GM10248 (cell line): ENCODE results near the gene MCM5.

Source experiments
- CTCF ChIA-PET: fragments of 300-600 bp; sonication (Branson Sonifier 250); formaldehyde crosslinking; extraction: SDS; loops from one replicate; lab custom pipeline; 2021; ENCODE audit warnings: antibody characterized with exemption; lab: Yijun Ruan, JAX
- POLR2A ChIA-PET: fragments of 350-650 bp; sonication (Branson Sonifier 250); formaldehyde crosslinking; extraction: SDS; loops from one replicate; lab custom pipeline; 2020; ENCODE audit warnings: antibody characterized with exemption; lab: Yijun Ruan, JAX
- DNase-seq: peaks from one replicate; pipeline ENCODE4 v3.0.0; 2012; ENCODE audit errors: extremely low spot score
- CTCF ChIP-seq: IDR thresholded peaks from 2 replicates; pipeline ENCODE4 v1.5.1; 2012; ENCODE audit warnings: mild to moderate bottlenecking, low read depth; ENCODE audit errors: extremely low read depth, missing control alignments, control extremely low read depth

Gene MCM5

DNA sequence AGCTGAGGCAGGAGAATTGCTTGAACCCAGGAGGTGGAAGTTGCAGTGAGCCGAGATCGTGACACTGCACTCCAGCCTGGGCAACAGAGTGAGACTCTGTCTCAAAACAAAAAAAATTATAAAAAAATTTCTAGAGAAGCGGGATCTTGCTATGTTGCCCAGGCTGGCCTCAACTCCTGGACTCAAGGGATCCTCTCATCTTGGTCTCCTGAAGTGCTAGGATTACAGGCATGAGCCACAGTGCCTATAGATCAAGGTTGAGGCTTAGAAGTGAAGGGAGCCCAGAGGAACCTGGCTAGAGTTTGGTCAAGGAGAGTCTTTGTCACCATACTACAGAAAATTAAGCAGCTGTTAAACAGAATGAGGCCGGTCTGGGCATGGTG lies 1.4 kb upstream of the MCM5 start:
- TF ChIP-seq CTCF = no peak
- ChIA-PET POLR2A (no interaction called here), CTCF (interaction anchor here (0.8 to 2.1 kb wide), 3 partner anchors 12 to 48 kb away, joined by 3 to 9 read pairs (median 3); no protein-coding TSS in a partner anchor)
- no peak for DNase-seq

DNA sequence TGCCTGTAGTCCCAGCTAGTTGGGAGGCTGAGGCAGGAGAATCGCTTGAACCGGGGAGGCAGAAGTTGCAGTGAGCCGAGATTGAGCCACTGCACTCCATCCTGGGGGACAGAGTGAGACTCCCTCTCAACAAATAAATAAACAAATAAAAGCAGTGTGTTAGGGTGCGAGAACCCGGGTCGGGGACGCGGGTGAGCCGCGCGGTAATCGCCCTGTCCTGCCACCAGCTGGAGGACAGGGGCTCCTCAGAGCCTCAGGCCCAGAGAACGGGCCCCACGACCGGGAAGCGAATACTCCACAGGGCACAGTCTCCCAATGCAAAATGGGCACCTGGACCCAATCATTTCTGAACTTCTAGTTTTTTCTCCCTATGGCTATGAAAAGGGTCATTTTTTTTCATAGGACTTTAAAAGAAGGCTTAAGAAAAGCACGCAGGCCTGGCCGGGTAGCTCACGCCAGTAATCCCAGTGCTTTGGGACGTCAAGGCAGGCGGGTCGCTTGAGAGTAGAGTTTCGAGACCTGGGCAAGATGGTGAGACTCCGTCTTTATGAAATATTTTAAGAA lies 744 bp upstream of the MCM5 start:
- POLR2A ChIA-PET = no interaction called here
- no peak for DNase-seq
- TF ChIP-seq CTCF = no peak
- CTCF ChIA-PET = interaction anchor here (0.8 kb wide), 1 partner anchor 48 kb away, joined by 3 read pairs; no protein-coding TSS in a partner anchor

DNA sequence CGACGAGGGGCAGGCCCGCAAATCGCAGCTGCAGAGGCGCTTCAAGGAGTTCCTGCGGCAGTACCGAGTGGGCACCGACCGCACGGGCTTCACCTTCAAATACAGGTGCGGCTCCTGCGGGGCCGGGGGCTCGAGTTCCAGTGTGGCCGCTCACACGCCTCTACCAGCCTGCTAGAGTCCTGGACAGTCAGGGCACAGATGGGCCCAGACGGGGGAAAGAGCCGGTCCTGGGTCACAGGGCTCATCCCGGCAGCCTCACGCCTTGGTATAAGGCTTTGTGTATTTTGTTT lies 506 bp downstream of the MCM5 start:
- ChIA-PET CTCF (no interaction called here), POLR2A (no interaction called here)
- no peak for DNase-seq
- no peak for TF ChIP-seq CTCF

GRCh38 chr22:35401863-35402262 lies 1.9 kb downstream of the MCM5 start:
- ChIA-PET POLR2A (no interaction called here), CTCF (interaction anchor here (0.7 kb wide), 1 partner anchor 51 kb away, joined by 3 read pairs; no protein-coding TSS in a partner anchor)
- DNase-seq = no peak
- no peak for TF ChIP-seq CTCF

GRCh38 chr22:35403356-35403755 lies 3.4 kb downstream of the MCM5 start:
- ChIA-PET CTCF (interaction anchor here (1.0 to 2.6 kb wide), 5 partner anchors 8 to 52 kb away, joined by 3 to 7 read pairs (median 3); no protein-coding TSS in a partner anchor), POLR2A (interaction anchor here (0.6 kb wide), 1 partner anchor 25 kb away, joined by 8 read pairs; no protein-coding TSS in a partner anchor)
- no peak for DNase-seq
- no peak for TF ChIP-seq CTCF

DNA sequence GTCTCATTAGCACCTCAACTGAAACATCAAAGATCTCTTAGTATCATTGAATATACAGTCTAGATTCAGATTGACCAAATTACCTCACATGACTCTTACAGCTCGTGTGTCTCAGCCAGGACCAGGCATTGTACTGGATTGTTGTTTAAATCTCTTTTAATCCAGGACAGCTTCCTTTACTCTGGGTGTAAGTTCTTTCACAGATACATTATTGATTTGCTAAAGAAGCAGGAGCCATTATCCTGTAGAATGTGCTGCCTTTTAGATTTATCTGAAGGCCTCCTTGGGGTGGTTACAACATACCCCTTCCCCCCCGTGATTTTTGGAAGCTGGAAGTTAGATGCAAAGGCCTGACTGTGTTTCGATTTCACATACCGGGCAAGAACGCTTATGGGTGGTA lies 4.2 kb downstream of the MCM5 start:
- CTCF ChIA-PET = interaction anchor here (1.0 to 2.6 kb wide), 5 partner anchors 9 to 53 kb away, joined by 3 to 7 read pairs (median 3); no protein-coding TSS in a partner anchor
- DNase-seq = no peak
- POLR2A ChIA-PET = no interaction called here
- TF ChIP-seq CTCF = no peak

DNA sequence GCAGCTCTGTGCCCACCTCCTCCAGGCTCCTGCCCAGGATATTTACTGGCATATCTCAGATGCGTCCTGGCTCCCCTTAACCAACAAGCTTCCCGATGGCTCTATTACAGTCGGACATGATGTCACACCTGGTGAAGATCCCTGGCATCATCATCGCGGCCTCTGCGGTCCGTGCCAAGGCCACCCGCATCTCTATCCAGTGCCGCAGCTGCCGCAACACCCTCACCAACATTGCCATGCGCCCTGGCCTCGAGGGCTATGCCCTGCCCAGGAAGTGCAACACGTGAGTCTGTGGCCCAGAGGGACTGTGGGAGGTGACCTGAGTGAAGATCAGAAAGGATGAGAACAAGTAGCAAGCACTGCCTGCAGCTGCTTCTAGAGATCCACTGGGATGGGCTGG lies 6.5 kb downstream of the MCM5 start:
- DNase-seq = no peak
- POLR2A ChIA-PET = interaction anchor here (0.6 kb wide), 1 partner anchor 21 kb away, joined by 7 read pairs; no protein-coding TSS in a partner anchor
- CTCF ChIA-PET = interaction anchor here (7.8 kb wide), 1 partner anchor 57 kb away, joined by 47 read pairs; no protein-coding TSS in a partner anchor
- no peak for TF ChIP-seq CTCF
